H1 (cell line): ENCODE measurements around the gene PTPRD. TPM values are rescaled to one million over a fixed set of nuclear protein-coding genes. Genes with fewer than 3 reads are reported as not detected.

ENCODE experiments used
- CTCF ChIA-PET: fragments of 300-600 bp; sonication (Branson Sonifier 250); formaldehyde crosslinking; loops from one replicate; lab custom pipeline; 2021; ENCODE audit not compliant: partially characterized antibody; lab: Charles Lee
- POLR2A ChIA-PET: fragments of 300-600 bp; sonication (Branson Sonifier 250); formaldehyde crosslinking; loops from one replicate; lab custom pipeline; 2021; ENCODE audit warnings: inconsistent platforms; ENCODE audit not compliant: partially characterized antibody; lab: Charles Lee
- DNase-seq, 2 experiments: peaks; one replicate each; pipeline versions ENCODE4 v3.0.0 to v3.0.0-alpha.2; 2010 to 2022; ENCODE audit warnings: low spot score in 2 of 2, low read depth in 1 of 2, mixed read lengths in 1 of 2
- FAIRE-seq: peaks from 2 replicates; lab custom pipeline; 2011; peaks lifted over from hg19 to GRCh38; lab: Jason Lieb, UNC
- H2AFZ ChIP-seq: 2 replicates; pipeline ENCODE4 v1.8.1; 2012; ENCODE audit warnings: low read length, inconsistent platforms
- H2AK5ac ChIP-seq: 2 replicates; pipeline ENCODE4 v1.6.1; 2013; ENCODE audit warnings: low read depth, low read length
- H2BK120ac ChIP-seq: replicated peaks from 2 replicates; pipeline ENCODE3; 2013; ENCODE audit warnings: low read depth, low read length, inconsistent platforms
- H2BK12ac ChIP-seq: 2 replicates; pipeline ENCODE4 v1.6.1; 2013; ENCODE audit warnings: low read depth, low read length
- H2BK15ac ChIP-seq: 2 replicates; pipeline ENCODE4 v1.6.1; 2013; ENCODE audit warnings: low read length
- H2BK20ac ChIP-seq: 2 replicates; pipeline ENCODE4 v1.6.1; 2013; ENCODE audit warnings: low read length
- H2BK5ac ChIP-seq: 2 replicates; pipeline ENCODE4 v1.6.1; 2013; ENCODE audit warnings: low read depth, low read length
- H3K14ac ChIP-seq: 2 replicates; pipeline ENCODE4 v1.6.1; 2013; ENCODE audit warnings: inconsistent platforms; ENCODE audit not compliant: insufficient read length
- H3K18ac ChIP-seq: 2 replicates; pipeline ENCODE4 v1.6.1; 2013; ENCODE audit warnings: low read length; ENCODE audit errors: extremely low read depth
- H3K23ac ChIP-seq: 2 replicates; pipeline ENCODE4 v1.6.1; 2013; ENCODE audit warnings: inconsistent platforms; ENCODE audit not compliant: insufficient read length
- H3K23me2 ChIP-seq: 2 replicates; pipeline ENCODE4 v1.6.1; 2013; ENCODE audit warnings: low read depth, low read length
- H3K27ac ChIP-seq: 2 replicates; pipeline ENCODE4 v1.6.1; 2011; ENCODE audit warnings: low read depth, low read length, inconsistent platforms
- H3K27me3 ChIP-seq, 4 experiments: replicated peaks in 1 of 4; 1 replicate in 1 of 4; 2 replicates in 3 of 4; pipeline versions ENCODE4 v1.6.1 to v1.8.1; 2011 to 2013; ENCODE audit warnings: low read length in 3 of 4, mild to moderate bottlenecking in 3 of 4, inconsistent platforms in 2 of 4, mixed read lengths in 2 of 4, moderate library complexity in 1 of 4; ENCODE audit not compliant: control insufficient read depth in 3 of 4, insufficient read depth in 3 of 4; ENCODE audit errors: extremely low read depth in 1 of 4
- H3K36me3 ChIP-seq, 4 experiments: 2 replicates each; pipeline versions ENCODE4 v1.6.1 to v1.8.1; 2011 to 2013; ENCODE audit warnings: mild to moderate bottlenecking in 4 of 4, low read length in 3 of 4, moderate library complexity in 2 of 4, control low read depth in 1 of 4, inconsistent platforms in 1 of 4; ENCODE audit not compliant: insufficient read depth in 4 of 4, control insufficient read depth in 2 of 4
- H3K4ac ChIP-seq: replicated peaks from 2 replicates; pipeline ENCODE3; 2013; ENCODE audit warnings: low read length, low read depth, mixed read lengths, inconsistent platforms; ENCODE audit not compliant: insufficient read length
- H3K4me1 ChIP-seq, 4 experiments: replicated peaks in 1 of 4; 1 replicate in 1 of 4; 2 replicates in 3 of 4; pipeline versions ENCODE4 v1.6.1 to v1.8.1; 2011 to 2013; ENCODE audit warnings: low read length in 3 of 4, inconsistent platforms in 2 of 4, mixed read lengths in 1 of 4; ENCODE audit not compliant: insufficient read depth in 4 of 4, control insufficient read depth in 3 of 4
- H3K4me2 ChIP-seq, 2 experiments: 2 replicates each; pipeline versions ENCODE4 v1.6.1 to v1.8.1; 2011 to 2013; ENCODE audit warnings: low read depth in 2 of 2, low read length in 2 of 2, control low read depth in 1 of 2, inconsistent platforms in 1 of 2, mild to moderate bottlenecking in 1 of 2; ENCODE audit not compliant: insufficient read depth in 1 of 2
- H3K4me3 ChIP-seq, 4 experiments: fragments of 200-600, 300-600 bp in 1 of 4; sonication (generic), shearing (Covaris generic), sonication (Bioruptor Twin) in 1 of 4; 2 replicates each; pipeline versions ENCODE4 v1.5.1 to v1.8.1; 2011 to 2016; ENCODE audit warnings: low read length in 4 of 4, low read depth in 3 of 4, control low read depth in 2 of 4, inconsistent platforms in 2 of 4, mild to moderate bottlenecking in 2 of 4, mixed read lengths in 1 of 4, moderate library complexity in 1 of 4; ENCODE audit not compliant: insufficient read depth in 2 of 4; ENCODE audit errors: extremely low read depth in 1 of 4
- H3K56ac ChIP-seq: replicated peaks from 2 replicates; pipeline ENCODE3; 2013; ENCODE audit warnings: low read depth, mild to moderate bottlenecking, mixed read lengths, low read length, inconsistent platforms; ENCODE audit not compliant: insufficient read length
- H3K79me1 ChIP-seq: 2 replicates; pipeline ENCODE4 v1.6.1; 2013; ENCODE audit warnings: low read depth, low read length, control low read depth
- H3K79me2 ChIP-seq, 2 experiments: 2 replicates each; pipeline versions ENCODE4 v1.6.1 to v1.8.1; 2012 to 2013; ENCODE audit warnings: low read length in 2 of 2, mild to moderate bottlenecking in 2 of 2, inconsistent platforms in 1 of 2; ENCODE audit not compliant: insufficient read depth in 2 of 2, control insufficient read depth in 1 of 2
- H3K9ac ChIP-seq, 4 experiments: replicated peaks in 1 of 4; 1 replicate in 1 of 4; 2 replicates in 3 of 4; pipeline versions ENCODE4 v1.6.1 to v1.8.1; 2011 to 2013; ENCODE audit warnings: low read depth in 3 of 4, low read length in 3 of 4, control low read depth in 2 of 4, mild to moderate bottlenecking in 2 of 4, moderate library complexity in 2 of 4, inconsistent platforms in 1 of 4; ENCODE audit errors: extremely low read depth in 1 of 4
- H3K9me3 ChIP-seq, 2 experiments: 2 replicates each; pipeline versions ENCODE4 v1.6.1 to v1.8.1; 2012 to 2013; ENCODE audit warnings: mild to moderate bottlenecking in 2 of 2, moderate library complexity in 2 of 2, control low read depth in 1 of 2, inconsistent platforms in 1 of 2, low read depth in 1 of 2, low read length in 1 of 2, mixed read lengths in 1 of 2; ENCODE audit not compliant: insufficient read depth in 2 of 2
- H4K20me1 ChIP-seq, 2 experiments: replicated peaks in 1 of 2; 2 replicates each; pipeline versions ENCODE3 to v1.8.1; 2011 to 2013; ENCODE audit warnings: inconsistent platforms in 2 of 2, low read length in 2 of 2, mild to moderate bottlenecking in 1 of 2; ENCODE audit not compliant: insufficient read depth in 2 of 2, control insufficient read depth in 1 of 2
- H4K5ac ChIP-seq: 2 replicates; pipeline ENCODE4 v1.6.1; 2013; ENCODE audit warnings: low read length, low read depth, mixed read lengths, inconsistent platforms; ENCODE audit not compliant: insufficient read length
- H4K8ac ChIP-seq: 2 replicates; pipeline ENCODE4 v1.8.0; 2013; ENCODE audit warnings: mild to moderate bottlenecking, moderate library complexity, low read length, inconsistent platforms; ENCODE audit not compliant: insufficient read depth; ENCODE audit errors: extremely low read depth
- H4K91ac ChIP-seq: replicated peaks from 2 replicates; pipeline ENCODE3; 2013; ENCODE audit warnings: low read length, mixed read lengths, inconsistent platforms; ENCODE audit not compliant: insufficient read length
- ASH2L ChIP-seq: fragments of 200-600, 300-600 bp; sonication (generic); IDR thresholded peaks from one replicate; pipeline ENCODE4 v1.7.1; 2017; ENCODE audit warnings: low read length
- BCL11A ChIP-seq, 2 experiments: IDR thresholded peaks; one replicate each; pipeline ENCODE4 v1.6.1; 2011; ENCODE audit warnings: low read depth in 2 of 2, low read length in 2 of 2, mild to moderate bottlenecking in 2 of 2
- CREB1 ChIP-seq: IDR thresholded peaks from 2 replicates; pipeline ENCODE4 v1.6.1; 2012; ENCODE audit warnings: inconsistent platforms
- EP300 ChIP-seq, 2 experiments: IDR thresholded peaks; 1 replicate in 1 of 2; 2 replicates in 1 of 2; pipeline ENCODE4 v1.6.1; 2011 to 2012; ENCODE audit warnings: low read depth in 2 of 2, low read length in 2 of 2, mild to moderate bottlenecking in 2 of 2, borderline replicate concordance in 1 of 2, inconsistent platforms in 1 of 2, moderate library complexity in 1 of 2
- GABPA ChIP-seq: IDR thresholded peaks from 2 replicates; pipeline ENCODE4 v1.6.1; 2011; ENCODE audit warnings: mild to moderate bottlenecking, low read length, moderate library complexity, borderline replicate concordance; ENCODE audit not compliant: insufficient read depth
- GTF2F1 ChIP-seq: IDR thresholded peaks from 2 replicates; pipeline ENCODE4 v1.6.1; 2012; ENCODE audit warnings: low read depth, low read length, improper control_type of control experiment, borderline replicate concordance
- JUN ChIP-seq: IDR thresholded peaks from 2 replicates; pipeline ENCODE4 v1.6.1; 2011; ENCODE audit warnings: low read depth, mild to moderate bottlenecking, improper control_type of control experiment, low read length
- KDM5A ChIP-seq: fragments of 200-600 bp; IDR thresholded peaks from 2 replicates; pipeline ENCODE4 v1.7.1; 2012; ENCODE audit warnings: mild to moderate bottlenecking, low read length, inconsistent platforms, mixed read lengths
- NANOG ChIP-seq: IDR thresholded peaks from 2 replicates; pipeline ENCODE4 v1.6.1; 2011; ENCODE audit warnings: low read length, low read depth, mild to moderate bottlenecking, inconsistent platforms; ENCODE audit not compliant: insufficient read depth, poor library complexity, severe bottlenecking
- PHF8 ChIP-seq: fragments of 200-600 bp; sonication (generic); conservative IDR thresholded peaks from 2 replicates; pipeline ENCODE4 v1.7.1; 2012; ENCODE audit warnings: low read depth, mild to moderate bottlenecking, inconsistent platforms, low read length, moderate library complexity
- POU5F1 ChIP-seq: IDR thresholded peaks from 2 replicates; pipeline ENCODE4 v1.6.1; 2011; ENCODE audit warnings: low read depth, mild to moderate bottlenecking, low read length, moderate library complexity
- RAD21 ChIP-seq, 2 experiments: IDR thresholded peaks in 1 of 2; conservative IDR thresholded peaks in 1 of 2; 2 replicates each; pipeline ENCODE4 v1.6.1; 2011; ENCODE audit warnings: low read depth in 2 of 2, low read length in 2 of 2, improper control_type of control experiment in 1 of 2, inconsistent platforms in 1 of 2, mild to moderate bottlenecking in 1 of 2, moderate library complexity in 1 of 2
- RFX5 ChIP-seq: IDR thresholded peaks from 2 replicates; pipeline ENCODE4 v1.6.1; 2011; ENCODE audit warnings: low read depth, low read length, improper control_type of control experiment, borderline replicate concordance
- SP2 ChIP-seq: IDR thresholded peaks from 2 replicates; pipeline ENCODE4 v1.6.1; 2012; ENCODE audit warnings: mild to moderate bottlenecking, low read length, inconsistent platforms
- SUZ12 ChIP-seq: fragments of 200-600 bp; sonication (generic); IDR thresholded peaks from 2 replicates; pipeline ENCODE4 v1.6.1; 2012; ENCODE audit warnings: mild to moderate bottlenecking, inconsistent platforms, low read length, moderate library complexity, mixed read lengths
- TEAD4 ChIP-seq: IDR thresholded peaks from 2 replicates; pipeline ENCODE4 v1.6.1; 2012; ENCODE audit warnings: low read depth, low read length, inconsistent platforms, mixed read lengths
- polyA plus RNA-seq, 7 experiments: library from polyadenylated mRNA; depleted of rRNA in 3 of 7; stranded (reverse) in 5 of 7; unstranded in 2 of 7; fragments of >200 nt in 5 of 7; fragments of 200-250 nt in 2 of 7; gene quantifications; 1 replicate in 5 of 7; 2 replicates in 1 of 7; 4 replicates in 1 of 7; pipeline versions ENCODE4 v1.2.1 to v1.2.3, GENCODE V29; 2011 to 2013; ENCODE audit warnings: missing spikeins in 2 of 7, mixed read lengths in 2 of 7
- total RNA-seq: library from RNA; stranded (reverse); fragmentation: NEBNext Ultra II Directional; extraction: Animal tissue kit (Norgen Biotek cat#: 25700); gene quantifications from 2 replicates; pipeline ENCODE4 v1.2.1, GENCODE V29; 2021

The PTPRD gene
- total and polyA plus RNA-seq, 2 of the 8 experiments (the other 6 are each of a cell fraction or from before 2014, with no cell fraction given) = 17.2 to 77.0 TPM

DNA sequence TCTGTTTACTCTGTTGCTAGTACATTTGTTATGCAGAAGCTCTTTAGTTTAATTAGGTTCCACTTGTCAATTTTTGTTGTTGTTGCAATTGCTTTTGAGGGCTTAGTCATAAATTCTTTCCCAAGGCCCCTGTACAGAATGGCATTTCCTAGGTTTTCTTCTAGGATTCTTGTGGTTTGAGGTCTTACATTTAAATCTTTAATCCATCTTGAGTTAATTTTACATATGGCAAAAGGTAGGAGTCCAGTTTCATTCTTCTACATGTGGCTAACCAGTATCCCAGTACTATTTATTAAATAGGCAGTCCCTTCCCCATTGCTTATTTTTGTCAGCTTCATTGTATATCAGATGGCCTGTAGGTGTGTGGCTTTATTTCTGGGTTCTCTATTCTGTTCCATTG is 792.4 kb downstream of the PTPRD start:
- H3K27ac ChIP-seq = no peak overlapping the region
- TF ChIP-seq KDM5A (no peak), POU5F1 (no peak), CREB1 (no peak), RFX5 (no peak), RAD21 (IDR thresholded peaks at IDR 0.05 in 1 of 2, conservative IDR thresholded peaks at IDR 0.05 in 1 of 2; ENCODE audit: low read depth in 2 of 2, low read length in 2 of 2) (no peak), NANOG (no peak), PHF8 (no peak), GABPA (no peak), TEAD4 (no peak), SUZ12 (no peak), EP300 (IDR thresholded peaks at IDR 0.05; ENCODE audit: borderline replicate concordance in 1 of 2, low read depth in 2 of 2, low read length in 2 of 2) (no peak), GTF2F1 (no peak), SP2 (no peak), BCL11A (IDR thresholded peaks at IDR 0.05; ENCODE audit: low read depth in 2 of 2, low read length in 2 of 2) (no peak), JUN (no peak), ASH2L (no peak)

More for the DNA sequence above, 792.4 kb downstream of the PTPRD start:
- CTCF ChIA-PET = no interaction called here
- Histone ChIP-seq H2AK5ac (no peak overlapping the region), H3K79me2 (no peaks in the 10 kb centered on the region), H3K56ac (no peak overlapping the region), H4K5ac (no peak overlapping the region), H4K91ac (no peak overlapping the region), H2BK20ac (no peak overlapping the region), H3K4me3 (no peak overlapping the region), H3K23me2 (no peaks in the 10 kb centered on the region), H2BK120ac (no peak overlapping the region), H4K8ac (no peak overlapping the region), H3K79me1 (no peaks in the 10 kb centered on the region), H3K9ac (no peak overlapping the region), H2AFZ (no peak overlapping the region), H3K14ac (no peak overlapping the region), H3K27me3 (no peaks in the 10 kb centered on the region), H4K20me1 (no peaks in the 10 kb centered on the region), H2BK15ac (no peak overlapping the region), H3K4me2 (no peak overlapping the region), H3K36me3 (no peaks in the 10 kb centered on the region), H2BK5ac (no peak overlapping the region), H3K4ac (no peak overlapping the region), H2BK12ac (no peak overlapping the region), H3K9me3 (no peaks in the 10 kb centered on the region), H3K4me1 (no peaks in the 10 kb centered on the region), H3K18ac (no peak overlapping the region), H3K23ac (no peak overlapping the region)
- no peak for FAIRE-seq
- no peak for DNase-seq
- POLR2A ChIA-PET = no interaction called here
